ENCODE results near the gene TLK2.

Gene TLK2

GRCh38 chr17:62566996-62567578 is 88.5 kb downstream of the TLK2 start:
- Histone ChIP-seq H3K9ac (ENCODE audit: low read depth, low read length) (no peak overlapping the region), H3K9me3 (replicated peaks; ENCODE audit: low read length) (no peaks in the 10 kb centered on the region), H3K36me3 (ENCODE audit: insufficient read depth, low read length) (peaks cover 21% of the 10 kb centered on the region), H3K4me2 (ENCODE audit: low read length) (no peak overlapping the region), H3K4me1 (ENCODE audit: control insufficient read depth, insufficient read depth, low read length) (peaks cover 42% of the 10 kb centered on the region), H3K4me3 (ENCODE audit: low read length) (no peak overlapping the region), H3K27me3 (ENCODE audit: control insufficient read depth, insufficient read depth, low read length) (no peaks in the 10 kb centered on the region)

GRCh38 chr17:62572488-62572887 is 93.9 kb downstream of the TLK2 start:
- H3K9me3 ChIP-seq (replicated peaks; ENCODE audit: low read length), result no peaks in the 10 kb centered on the region
- peak overlapping the region; percentile 61 for H3K9ac ChIP-seq (ENCODE audit: low read depth, low read length)
- no peaks in the 10 kb centered on the region for H3K27me3 ChIP-seq (ENCODE audit: control insufficient read depth, insufficient read depth, low read length)
- peak overlapping the region; percentile 59 for H3K4me2 ChIP-seq (ENCODE audit: low read length)
- H3K4me1 ChIP-seq (ENCODE audit: control insufficient read depth, insufficient read depth, low read length), result peaks cover 28% of the 10 kb centered on the region
- H3K36me3 ChIP-seq (ENCODE audit: insufficient read depth, low read length), result peaks cover 46% of the 10 kb centered on the region
- peak overlapping the region; percentile 19 for H3K4me3 ChIP-seq (ENCODE audit: low read length)

DNA sequence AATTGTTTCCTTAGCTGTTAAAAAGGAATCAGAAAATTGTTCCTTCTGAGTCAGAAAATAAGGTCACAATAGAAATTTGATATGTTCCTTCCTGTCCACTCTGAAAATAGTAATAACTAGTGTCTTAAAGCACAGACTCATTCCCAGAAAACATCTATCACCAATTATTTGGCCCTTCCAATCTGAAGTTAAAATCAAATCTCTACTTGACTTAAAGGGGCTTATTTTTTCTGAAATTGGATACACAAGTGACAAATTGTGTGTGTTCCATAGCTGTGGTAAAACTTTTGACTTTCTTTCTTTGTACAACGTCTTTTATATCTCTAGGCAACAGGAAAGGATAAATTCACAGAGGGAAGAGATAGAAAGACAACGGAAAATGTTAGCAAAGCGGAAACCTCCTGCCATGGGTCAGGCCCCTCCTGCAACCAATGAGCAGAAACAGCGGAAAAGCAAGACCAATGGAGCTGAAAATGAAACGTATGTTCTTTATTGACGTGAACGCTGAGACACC is 94.3 kb downstream of the TLK2 start:
- Histone ChIP-seq H3K27me3 (ENCODE audit: control insufficient read depth, insufficient read depth, low read length) (no peaks in the 10 kb centered on the region), H3K4me2 (ENCODE audit: low read length) (peak overlapping the region; percentile 59), H3K9me3 (replicated peaks; ENCODE audit: low read length) (no peaks in the 10 kb centered on the region), H3K36me3 (ENCODE audit: insufficient read depth, low read length) (peaks cover 48% of the 10 kb centered on the region), H3K4me1 (ENCODE audit: control insufficient read depth, insufficient read depth, low read length) (peaks cover 28% of the 10 kb centered on the region), H3K4me3 (ENCODE audit: low read length) (peak overlapping the region; percentile 29), H3K9ac (ENCODE audit: low read depth, low read length) (peak overlapping the region; percentile 61)

- Histone ChIP-seq H3K9ac (ENCODE audit: low read depth, low read length) (peak overlapping the region; percentile 61), H3K4me3 (ENCODE audit: low read length) (no peak overlapping the region), H3K4me2 (ENCODE audit: low read length) (peak overlapping the region; percentile 44), H3K36me3 (ENCODE audit: insufficient read depth, low read length) (peaks cover 48% of the 10 kb centered on the region), H3K9me3 (replicated peaks; ENCODE audit: low read length) (no peaks in the 10 kb centered on the region), H3K4me1 (ENCODE audit: control insufficient read depth, insufficient read depth, low read length) (peaks cover 28% of the 10 kb centered on the region), H3K27me3 (ENCODE audit: control insufficient read depth, insufficient read depth, low read length) (no peaks in the 10 kb centered on the region)
Measured at GRCh38 chr17:62573480-62574117, 95.0 kb downstream of the TLK2 start.

GRCh38 chr17:62576382-62576781 is 97.8 kb downstream of the TLK2 start:
- H3K4me2 ChIP-seq (ENCODE audit: low read length), result no peak overlapping the region
- H3K9me3 ChIP-seq (replicated peaks; ENCODE audit: low read length), result no peaks in the 10 kb centered on the region
- peaks cover 61% of the 10 kb centered on the region for H3K36me3 ChIP-seq (ENCODE audit: insufficient read depth, low read length)
- no peak overlapping the region for H3K9ac ChIP-seq (ENCODE audit: low read depth, low read length)
- peaks cover 24% of the 10 kb centered on the region for H3K4me1 ChIP-seq (ENCODE audit: control insufficient read depth, insufficient read depth, low read length)
- no peaks in the 10 kb centered on the region for H3K27me3 ChIP-seq (ENCODE audit: control insufficient read depth, insufficient read depth, low read length)
- H3K4me3 ChIP-seq (ENCODE audit: low read length), result no peak overlapping the region

DNA sequence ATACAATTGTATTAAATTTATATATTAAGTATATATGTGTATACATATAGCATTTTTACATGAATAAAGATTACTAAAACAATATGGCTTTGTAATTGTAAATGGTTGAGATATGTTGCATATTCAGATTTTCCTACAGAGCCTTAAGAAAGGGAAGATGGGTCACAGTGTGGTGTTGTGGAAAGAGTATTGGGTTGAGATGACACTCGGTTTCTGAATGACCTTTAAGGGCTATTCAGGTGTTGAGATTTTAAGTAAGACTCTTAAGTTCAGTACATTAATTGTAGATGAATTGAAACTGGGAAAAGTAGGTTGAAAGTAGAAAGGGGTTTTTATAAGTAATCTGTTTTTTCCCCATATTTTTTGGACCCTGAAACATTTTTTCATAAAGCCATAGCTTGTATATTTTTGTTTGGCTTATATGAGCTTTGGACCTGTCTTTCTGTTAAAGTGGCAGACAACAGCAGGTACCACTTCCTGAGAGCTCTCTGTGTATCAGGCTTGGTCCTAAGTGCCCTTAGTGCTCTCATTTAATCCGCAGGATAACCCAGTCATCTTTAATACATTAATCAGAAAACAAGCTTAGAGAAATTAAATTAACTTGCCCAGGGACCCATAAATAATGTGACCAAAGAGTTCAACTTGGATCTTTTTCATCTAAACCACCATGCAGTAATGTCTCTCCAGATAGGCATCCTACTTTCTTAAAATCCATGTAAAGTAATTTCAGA is 100.3 kb downstream of the TLK2 start:
- Histone ChIP-seq H3K27me3 (ENCODE audit: control insufficient read depth, insufficient read depth, low read length) (no peaks in the 10 kb centered on the region), H3K9me3 (replicated peaks; ENCODE audit: low read length) (no peaks in the 10 kb centered on the region), H3K9ac (ENCODE audit: low read depth, low read length) (no peak overlapping the region), H3K36me3 (ENCODE audit: insufficient read depth, low read length) (peaks cover 65% of the 10 kb centered on the region), H3K4me1 (ENCODE audit: control insufficient read depth, insufficient read depth, low read length) (peaks cover 10% of the 10 kb centered on the region), H3K4me3 (ENCODE audit: low read length) (no peak overlapping the region), H3K4me2 (ENCODE audit: low read length) (no peak overlapping the region)

DNA sequence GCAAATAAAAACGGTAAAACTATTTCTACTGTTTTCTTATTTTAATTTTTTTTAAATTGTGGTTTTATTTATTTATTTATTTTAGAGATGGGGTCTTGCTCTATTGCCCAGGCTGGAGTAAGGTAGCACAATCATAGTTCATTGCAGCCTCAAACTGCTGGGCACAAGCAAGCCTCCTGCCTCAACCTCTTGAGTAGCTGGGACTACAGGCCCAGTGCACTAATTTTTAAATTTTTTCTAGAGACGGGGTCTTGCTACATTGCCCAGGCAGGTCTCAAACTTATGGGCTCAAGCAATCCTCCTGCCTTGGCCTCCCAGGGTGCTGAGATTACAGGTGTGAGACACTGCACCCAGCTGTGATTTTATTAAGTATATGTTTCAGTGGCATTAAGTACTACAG is 102.3 kb downstream of the TLK2 start:
- Histone ChIP-seq H3K9ac (ENCODE audit: low read depth, low read length) (no peak overlapping the region), H3K4me2 (ENCODE audit: low read length) (no peak overlapping the region), H3K4me1 (ENCODE audit: control insufficient read depth, insufficient read depth, low read length) (peaks cover 7% of the 10 kb centered on the region), H3K36me3 (ENCODE audit: insufficient read depth, low read length) (peaks cover 56% of the 10 kb centered on the region), H3K4me3 (ENCODE audit: low read length) (no peak overlapping the region), H3K27me3 (ENCODE audit: control insufficient read depth, insufficient read depth, low read length) (no peaks in the 10 kb centered on the region), H3K9me3 (replicated peaks; ENCODE audit: low read length) (no peaks in the 10 kb centered on the region)

DNA sequence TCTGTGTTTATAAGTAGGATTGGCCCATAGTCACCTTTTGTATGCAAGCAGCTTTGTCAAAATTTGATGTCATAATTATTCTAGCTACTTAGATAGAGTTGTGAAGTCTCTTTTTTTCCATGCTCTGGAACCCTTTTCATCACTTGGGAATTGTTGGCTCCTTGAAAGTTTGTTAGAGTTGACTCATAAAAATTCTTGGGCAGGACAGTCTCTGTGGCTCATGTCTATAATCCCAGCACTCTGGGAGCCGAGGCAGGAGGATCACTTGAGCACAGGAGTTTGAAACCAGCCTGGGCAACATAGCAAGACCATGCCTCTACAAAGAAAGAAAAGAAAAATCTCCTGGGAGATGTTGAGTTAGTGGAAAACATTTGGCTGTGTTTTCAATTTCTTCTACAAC is 103.1 kb downstream of the TLK2 start:
- H3K27me3 ChIP-seq (ENCODE audit: control insufficient read depth, insufficient read depth, low read length), result no peaks in the 10 kb centered on the region
- H3K4me2 ChIP-seq (ENCODE audit: low read length), result no peak overlapping the region
- H3K4me3 ChIP-seq (ENCODE audit: low read length), result no peak overlapping the region
- H3K9me3 ChIP-seq (replicated peaks; ENCODE audit: low read length), result no peaks in the 10 kb centered on the region
- H3K9ac ChIP-seq (ENCODE audit: low read depth, low read length), result no peak overlapping the region
- peaks cover 54% of the 10 kb centered on the region for H3K36me3 ChIP-seq (ENCODE audit: insufficient read depth, low read length)
- peaks cover 7% of the 10 kb centered on the region for H3K4me1 ChIP-seq (ENCODE audit: control insufficient read depth, insufficient read depth, low read length)

GRCh38 chr17:62587554-62587953 is 108.9 kb downstream of the TLK2 start:
- H3K9ac ChIP-seq (ENCODE audit: low read depth, low read length), result no peak overlapping the region
- no peaks in the 10 kb centered on the region for H3K9me3 ChIP-seq (replicated peaks; ENCODE audit: low read length)
- H3K4me3 ChIP-seq (ENCODE audit: low read length), result no peak overlapping the region
- no peak overlapping the region for H3K4me2 ChIP-seq (ENCODE audit: low read length)
- no peaks in the 10 kb centered on the region for H3K27me3 ChIP-seq (ENCODE audit: control insufficient read depth, insufficient read depth, low read length)
- H3K4me1 ChIP-seq (ENCODE audit: control insufficient read depth, insufficient read depth, low read length), result peaks cover 8% of the 10 kb centered on the region
- H3K36me3 ChIP-seq (ENCODE audit: insufficient read depth, low read length), result peaks cover 43% of the 10 kb centered on the region

DNA sequence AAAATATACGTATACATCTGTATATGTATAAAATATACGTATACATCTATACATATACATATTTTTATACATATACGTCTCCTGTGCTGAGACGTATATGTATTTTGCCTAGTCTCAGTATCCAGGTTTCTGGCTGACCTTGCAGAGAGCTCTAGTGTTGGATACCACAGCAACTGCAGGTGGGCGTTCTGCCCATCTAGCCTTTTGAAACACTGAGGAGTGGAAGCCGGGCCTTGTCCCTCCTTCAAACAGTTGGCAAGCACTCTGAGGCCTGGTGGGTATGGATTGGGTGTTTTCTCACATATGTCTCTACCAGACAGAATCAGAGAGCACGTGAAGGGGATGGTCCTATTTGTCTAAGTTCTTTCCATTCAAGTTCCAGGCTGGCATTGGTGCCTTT is 109.5 kb downstream of the TLK2 start:
- no peaks in the 10 kb centered on the region for H3K27me3 ChIP-seq (ENCODE audit: control insufficient read depth, insufficient read depth, low read length)
- peaks cover 45% of the 10 kb centered on the region for H3K36me3 ChIP-seq (ENCODE audit: insufficient read depth, low read length)
- no peak overlapping the region for H3K4me2 ChIP-seq (ENCODE audit: low read length)
- peaks cover 14% of the 10 kb centered on the region for H3K4me1 ChIP-seq (ENCODE audit: control insufficient read depth, insufficient read depth, low read length)
- H3K9me3 ChIP-seq (replicated peaks; ENCODE audit: low read length), result no peaks in the 10 kb centered on the region
- H3K9ac ChIP-seq (ENCODE audit: low read depth, low read length), result no peak overlapping the region
- no peak overlapping the region for H3K4me3 ChIP-seq (ENCODE audit: low read length)

DNA sequence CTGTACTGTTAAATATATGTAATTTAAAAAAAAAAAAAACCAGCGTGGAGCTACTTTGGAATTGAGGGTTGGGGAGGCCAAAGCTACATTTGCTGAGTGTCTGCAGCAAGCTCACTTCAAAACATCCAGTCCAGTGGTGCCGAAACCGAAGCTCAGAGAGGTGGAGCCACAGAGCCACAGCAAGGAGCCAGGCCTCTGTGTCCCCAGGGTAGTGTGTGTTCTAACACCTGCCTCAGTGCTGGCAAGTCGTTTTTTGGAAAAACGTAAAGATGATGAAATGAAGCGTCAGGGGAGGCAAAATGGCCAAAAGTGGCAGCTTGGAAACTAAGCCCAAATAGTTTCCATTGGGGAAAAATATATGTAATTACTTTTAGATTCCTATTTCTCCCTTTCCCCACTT is 112.7 kb downstream of the TLK2 start:
- Histone ChIP-seq H3K27me3 (ENCODE audit: control insufficient read depth, insufficient read depth, low read length) (no peaks in the 10 kb centered on the region), H3K36me3 (ENCODE audit: insufficient read depth, low read length) (peaks cover 39% of the 10 kb centered on the region), H3K4me2 (ENCODE audit: low read length) (no peak overlapping the region), H3K9ac (ENCODE audit: low read depth, low read length) (no peak overlapping the region), H3K4me1 (ENCODE audit: control insufficient read depth, insufficient read depth, low read length) (peaks cover 16% of the 10 kb centered on the region), H3K4me3 (ENCODE audit: low read length) (no peak overlapping the region), H3K9me3 (replicated peaks; ENCODE audit: low read length) (no peaks in the 10 kb centered on the region)
